ENCODE measurements around the gene ELN.
"Not testable (repeated sequence)": the region's sequence is repeated elsewhere in the genome, so short reads cannot be mapped to it uniquely, and the experiment has no call there.

ELN gene

DNA sequence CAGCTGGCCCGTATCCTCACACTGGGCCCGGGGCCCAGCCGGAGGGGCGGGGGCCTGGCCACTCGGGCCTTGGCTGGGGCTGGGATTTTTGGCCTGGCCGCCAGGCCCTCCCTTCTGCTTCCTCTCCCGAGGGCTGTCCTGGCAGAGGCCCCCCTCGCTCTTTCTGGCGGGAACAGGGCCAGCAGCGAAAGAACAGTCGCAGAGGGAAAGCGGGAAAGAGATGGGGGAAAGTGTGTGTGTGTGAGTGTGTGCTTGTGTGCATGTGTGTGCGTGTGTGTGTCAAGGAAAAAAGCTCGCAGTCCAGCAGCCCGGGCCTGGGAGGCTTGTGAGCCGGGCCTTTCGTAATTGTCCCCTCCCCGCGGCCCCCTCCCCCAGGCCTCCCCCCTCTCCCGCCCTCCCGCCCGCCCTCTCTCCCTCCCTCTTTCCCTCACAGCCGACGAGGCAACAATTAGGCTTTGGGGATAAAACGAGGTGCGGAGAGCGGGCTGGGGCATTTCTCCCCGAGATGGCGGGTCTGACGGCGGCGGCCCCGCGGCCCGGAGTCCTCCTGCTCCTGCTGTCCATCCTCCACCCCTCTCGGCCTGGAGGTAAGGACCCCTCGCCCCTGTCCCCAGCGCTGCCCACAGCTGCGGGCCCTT, at the start of gene ELN:
TSS of gene ELN (plus strand) at position 491 of the 638 bp plus-strand sequence. CDS start at position 506, 15 bp downstream.
- DNase-seq, result peak; percentile 11

DNA sequence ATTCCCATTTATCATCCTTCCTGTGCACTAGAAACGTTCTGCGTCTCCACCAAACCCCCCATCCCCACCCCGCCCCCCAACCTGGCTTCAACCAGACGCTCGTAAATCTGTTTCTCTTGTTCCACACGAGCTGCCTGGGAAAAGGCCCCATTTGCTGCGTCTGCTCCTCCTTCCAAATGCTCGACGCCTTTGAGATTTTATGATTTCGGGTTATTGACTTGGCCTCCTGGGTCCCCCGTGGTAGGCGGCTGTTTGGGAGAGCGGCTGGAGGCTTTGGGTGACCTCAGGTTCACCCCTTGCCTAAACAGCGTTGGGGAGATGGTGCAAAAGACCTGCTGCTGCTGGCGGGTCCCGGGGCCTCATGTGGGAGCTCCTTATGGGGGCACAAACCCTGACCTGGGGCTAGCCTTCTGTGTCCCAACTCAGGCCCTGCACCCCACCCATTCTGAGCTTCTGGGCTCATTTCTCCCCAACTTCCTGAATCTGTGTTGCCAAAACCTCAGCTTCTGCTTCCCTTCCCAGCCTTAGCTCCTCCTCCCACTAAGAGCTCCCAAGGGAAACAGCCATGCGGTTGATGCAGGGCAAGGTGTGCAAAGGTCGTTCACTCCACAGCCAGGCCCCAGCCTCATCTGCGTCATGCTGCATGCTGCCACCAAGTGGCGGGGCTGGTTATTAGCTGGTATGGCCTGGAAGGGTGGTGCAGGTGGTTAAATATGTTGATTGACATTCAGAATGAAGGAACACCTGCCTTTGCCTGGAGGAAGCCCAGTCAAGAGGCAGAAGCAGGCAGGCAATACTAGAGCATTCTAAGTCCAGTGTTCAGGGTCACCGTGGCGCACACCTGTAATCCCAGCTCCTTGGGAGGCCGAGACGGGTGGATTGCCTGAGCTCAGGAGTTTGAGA, 49.1 kb upstream of the ELN start:
- DNase-seq, result no peak

DNA sequence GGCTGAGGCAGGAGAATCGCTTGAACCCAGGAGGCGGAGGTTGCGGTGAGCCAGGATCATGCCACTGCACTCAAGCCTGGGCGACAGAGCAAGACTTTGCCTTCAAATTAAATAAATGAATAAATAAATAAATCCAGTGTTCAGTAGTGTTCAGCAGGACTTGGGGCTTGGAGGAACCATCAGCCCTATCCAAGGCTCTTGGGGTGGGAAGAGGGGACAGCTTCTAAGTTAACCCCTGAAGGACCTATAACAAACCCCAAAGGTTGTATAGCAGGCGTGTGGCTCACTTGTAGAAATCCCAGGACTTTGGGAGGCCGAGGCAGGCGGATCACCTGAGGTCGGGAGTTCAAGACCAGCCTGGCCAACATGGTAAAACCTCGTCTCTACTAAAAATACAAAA, 48.3 kb upstream of the ELN start:
- DNase-seq, result not testable (repeated sequence)

DNA sequence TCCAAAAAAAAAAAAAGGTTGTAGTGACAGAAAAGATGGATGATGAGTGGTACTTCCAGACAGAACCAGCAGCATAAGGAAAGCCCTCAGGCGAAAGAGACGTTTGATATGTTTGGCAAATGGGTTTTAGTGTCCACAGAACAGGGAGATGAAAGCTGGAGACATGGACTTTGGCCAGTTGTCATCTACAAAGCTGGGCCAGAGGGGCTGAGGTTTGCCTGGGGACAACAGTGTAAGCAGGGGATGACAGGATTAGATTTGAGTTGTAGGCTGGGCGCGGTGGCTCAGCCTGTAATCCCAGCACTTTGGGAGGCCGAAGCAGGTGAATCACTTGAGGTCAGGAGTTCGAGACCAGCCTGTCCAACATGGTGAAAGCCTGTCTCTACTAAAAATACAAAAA, 47.8 kb upstream of the ELN start:
- no peak for DNase-seq

- DNase-seq, result no peak
Observed at GRCh38 chr7:73981933-73982332, 46.0 kb upstream of the ELN start.

GRCh38 chr7:73983437-73984164, 44.4 kb upstream of the ELN start:
- no peak for DNase-seq

DNA sequence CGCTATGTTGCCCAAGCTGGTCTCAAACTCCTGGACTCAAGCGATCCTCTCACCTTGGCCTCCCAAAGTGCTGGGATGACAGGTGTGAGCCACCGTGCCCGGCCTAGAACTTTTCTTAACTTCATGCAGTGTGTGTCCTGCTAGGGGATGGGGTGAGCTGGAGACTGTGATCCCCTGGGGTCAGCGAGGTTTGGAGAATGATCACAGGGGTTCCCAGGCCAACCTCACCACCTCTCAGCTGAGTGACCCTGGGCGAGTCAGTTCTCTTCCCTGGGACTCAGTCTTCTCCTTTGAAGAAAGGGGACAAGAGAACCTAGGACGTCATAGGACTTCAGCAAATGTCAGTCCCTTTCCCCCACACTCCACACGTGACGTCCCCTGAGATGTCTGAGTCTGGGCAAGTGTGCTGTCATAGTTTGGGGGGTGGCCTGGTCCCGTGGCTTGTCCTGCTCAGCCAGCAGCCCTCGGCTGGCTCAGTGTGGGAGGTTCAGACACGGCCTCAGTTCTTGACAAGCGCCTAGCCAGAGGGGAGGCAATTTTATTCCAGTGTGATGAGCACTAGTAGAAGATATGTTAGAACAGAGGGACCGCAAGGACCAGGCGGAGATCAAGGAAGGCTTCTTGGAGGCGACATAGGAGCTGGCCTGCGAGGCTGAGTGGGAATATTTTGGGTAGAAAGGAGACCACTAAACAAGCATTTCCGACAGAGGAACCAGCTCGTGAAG, 43.3 kb upstream of the ELN start:
- DNase-seq, result no peak

DNA sequence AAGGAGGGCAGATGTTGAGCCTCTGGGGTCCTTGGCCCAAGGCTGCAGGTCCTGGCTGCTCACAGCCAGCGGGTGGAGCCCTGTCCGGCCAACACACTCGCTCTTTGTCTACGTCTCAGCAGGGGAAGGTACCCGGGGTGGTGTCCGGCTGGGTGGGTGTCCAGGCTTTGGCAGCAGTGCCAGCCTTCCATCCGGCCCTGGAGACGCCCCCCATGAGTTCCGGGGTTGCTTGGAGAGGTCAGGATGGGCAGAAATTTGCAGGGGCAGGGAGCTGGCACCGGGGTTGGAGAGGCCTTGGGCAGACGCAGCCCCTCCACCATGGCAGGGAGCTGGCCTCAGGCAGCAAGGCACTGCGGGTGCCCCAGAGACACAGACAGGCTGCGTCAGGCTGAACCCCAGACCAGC, 42.2 kb upstream of the ELN start:
- DNase-seq, result no peak

- DNase-seq, result no peak
Observed at GRCh38 chr7:73986158-73986631, 41.8 kb upstream of the ELN start.

DNA sequence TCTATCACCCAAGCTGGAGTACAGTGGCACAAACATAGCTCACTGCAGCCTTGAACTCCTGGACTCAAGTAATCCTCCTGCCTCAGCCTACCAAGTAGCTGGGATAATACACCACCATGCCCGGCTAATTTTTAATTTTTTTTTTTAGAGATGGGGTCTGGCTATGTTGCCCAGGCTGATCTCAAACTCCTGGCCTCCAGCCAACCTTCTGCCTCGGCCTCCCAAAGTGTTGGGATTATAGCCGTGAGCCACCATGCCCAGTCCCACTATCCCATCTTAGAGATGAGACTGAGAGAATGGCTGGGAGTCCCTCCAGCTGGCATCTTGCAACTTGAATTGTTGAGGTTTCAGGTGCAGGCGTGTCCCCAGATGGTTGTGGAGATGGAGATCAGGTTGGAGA, 40.7 kb upstream of the ELN start:
- no peak for DNase-seq

DNA sequence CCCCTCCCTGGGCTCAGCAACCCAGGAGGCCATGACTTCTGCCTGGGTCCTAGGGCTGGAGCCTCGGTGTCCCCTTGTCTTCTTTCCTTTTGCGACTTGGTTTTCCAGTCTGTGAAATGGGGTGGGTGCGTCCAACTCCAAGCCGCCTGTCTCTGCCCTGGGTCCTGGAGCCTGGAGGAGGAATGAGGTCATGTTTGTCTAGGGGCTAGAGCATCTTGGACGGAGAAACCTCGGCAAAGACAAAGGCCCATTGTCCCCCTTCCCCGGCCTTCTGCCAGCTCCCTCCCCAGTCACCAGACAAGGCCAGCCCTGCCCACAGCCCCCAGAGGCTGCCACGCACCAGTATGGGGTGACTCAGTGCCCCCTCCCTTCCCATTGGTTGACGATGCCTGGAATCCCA, 39.8 kb upstream of the ELN start:
- DNase-seq, result no peak

DNA sequence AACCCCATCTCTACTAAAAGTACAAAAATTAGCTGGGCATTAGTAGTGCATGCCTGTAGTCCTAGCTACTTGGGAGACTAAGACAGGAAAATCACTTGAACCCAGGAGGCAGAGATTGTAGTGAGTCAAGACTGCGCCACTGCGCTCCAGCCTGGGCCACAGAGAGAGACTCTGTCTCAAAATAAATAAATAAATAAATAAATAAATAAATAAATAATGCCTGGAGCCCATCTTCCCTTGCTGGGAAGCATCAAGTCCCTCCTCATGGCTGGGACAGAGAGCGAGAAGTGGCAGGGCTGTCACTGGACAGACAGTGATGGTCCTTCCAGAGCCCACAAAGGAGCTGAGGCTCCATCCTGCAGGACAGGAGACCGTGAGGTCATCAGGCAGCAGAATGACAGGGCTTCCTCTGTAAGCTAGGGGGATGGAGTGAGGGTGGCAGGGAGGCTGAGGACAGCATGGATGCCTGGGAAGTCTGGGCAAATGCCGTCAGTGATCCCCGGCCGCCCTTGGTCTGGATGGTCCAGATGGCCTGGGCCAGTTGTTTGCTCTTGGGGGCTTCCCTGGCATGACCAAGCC, 36.4 kb upstream of the ELN start:
- no peak for DNase-seq

DNA sequence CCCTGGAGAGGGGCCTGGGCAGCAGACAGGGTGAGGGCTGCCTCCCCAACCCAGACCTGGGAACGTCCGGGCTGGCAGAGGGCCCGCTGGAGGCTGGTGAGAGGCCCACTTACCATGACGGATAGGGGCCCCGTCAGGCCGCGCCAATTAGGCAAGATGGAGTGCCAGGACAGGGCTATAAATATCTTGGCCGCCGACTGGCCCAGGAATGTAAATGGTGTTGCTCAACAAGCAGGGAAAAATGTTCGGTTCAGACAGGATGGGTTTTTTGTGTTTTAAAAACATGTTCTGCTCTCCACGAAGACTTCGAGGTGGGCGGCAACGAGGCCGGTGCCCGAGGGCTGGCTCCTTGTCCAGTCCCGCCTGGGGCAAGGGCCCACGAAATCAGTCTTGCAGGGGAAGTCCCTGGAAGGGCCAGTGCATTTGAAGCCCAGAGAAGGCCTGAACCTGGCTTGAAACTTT, 35.8 kb upstream of the ELN start:
- DNase-seq, result no peak

- DNase-seq, result no peak
Observed at GRCh38 chr7:73994023-73994422, 34.0 kb upstream of the ELN start.

DNA sequence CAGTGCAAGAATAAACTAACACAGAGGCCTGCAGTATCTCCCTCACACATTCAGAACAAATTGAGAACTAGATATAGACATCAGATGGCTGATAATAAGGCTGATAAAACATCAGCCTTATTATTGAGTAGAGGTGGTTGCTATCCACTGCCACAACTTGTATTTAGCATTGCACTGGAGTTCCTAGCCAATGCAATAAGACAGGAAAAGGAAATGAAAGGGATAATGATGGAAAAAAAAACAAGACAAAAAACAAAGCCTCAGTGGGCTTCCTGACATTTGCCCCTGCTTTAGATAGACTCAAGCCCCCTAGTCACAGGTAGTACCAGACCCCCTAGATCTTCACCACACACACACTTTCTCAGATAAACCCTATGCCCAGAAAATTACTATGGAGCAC, 33.2 kb upstream of the ELN start:
- no peak for DNase-seq

GRCh38 chr7:73995330-73995729, 32.6 kb upstream of the ELN start:
- DNase-seq, result no peak

DNA sequence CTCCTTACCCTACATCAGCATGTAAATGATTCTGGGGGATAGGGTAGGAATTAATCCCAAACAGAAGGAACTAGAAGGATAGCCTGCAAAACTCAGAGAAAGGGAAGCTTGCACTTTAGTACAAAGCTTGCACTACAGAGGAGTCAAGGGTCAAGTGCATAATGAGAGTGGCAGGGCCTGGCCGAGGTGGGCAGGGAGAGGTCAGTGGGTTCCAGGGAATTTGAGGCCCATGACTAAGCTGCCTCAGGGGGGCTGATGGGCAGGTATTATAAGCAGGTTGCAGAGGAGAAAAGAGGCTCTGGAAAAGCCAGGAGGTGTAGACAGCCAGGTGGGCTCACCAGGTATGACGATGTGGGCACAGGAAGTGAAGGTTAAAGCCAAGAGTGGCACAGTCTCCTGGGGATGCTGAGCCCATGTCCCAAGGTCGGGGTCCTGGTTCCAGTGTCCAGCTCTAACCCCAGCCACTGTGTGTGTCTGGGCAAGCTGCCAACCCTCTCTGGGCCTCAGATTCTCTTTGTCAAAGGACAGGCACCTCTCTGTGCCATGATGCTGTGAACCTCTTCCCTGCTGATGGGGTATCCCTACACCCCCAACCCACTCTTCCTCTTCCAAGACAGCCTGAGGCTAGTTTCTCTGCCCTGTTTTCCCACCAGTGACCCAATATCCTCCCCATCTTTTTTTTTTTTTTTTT, 32.0 kb upstream of the ELN start:
- DNase-seq, result no peak

DNA sequence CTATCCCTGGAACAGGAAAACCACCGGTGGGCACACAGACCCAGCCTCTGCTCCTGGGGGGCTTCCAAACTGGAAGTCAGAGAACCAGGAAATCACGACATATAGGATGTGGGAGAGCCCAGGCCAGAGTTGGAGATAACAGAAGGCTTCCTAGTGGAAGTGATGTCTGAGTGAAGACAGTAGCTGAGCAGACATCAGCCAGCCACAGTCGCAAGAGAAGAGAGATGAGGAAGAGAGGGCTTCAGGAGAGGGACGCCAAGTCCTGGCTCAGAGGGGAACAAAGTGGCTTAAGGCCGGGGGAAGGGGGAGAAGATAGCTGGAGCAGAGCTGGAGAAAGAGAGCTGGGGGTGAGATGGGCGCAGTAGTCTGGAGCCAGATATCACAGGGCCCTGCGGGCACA, 30.9 kb upstream of the ELN start:
- no peak for DNase-seq

- DNase-seq, result peak; percentile 4
Observed at GRCh38 chr7:73999664-74000435, 28.1 kb upstream of the ELN start.

- DNase-seq, result no peak
Observed at GRCh38 chr7:74000489-74001149, 27.4 kb upstream of the ELN start.

DNA sequence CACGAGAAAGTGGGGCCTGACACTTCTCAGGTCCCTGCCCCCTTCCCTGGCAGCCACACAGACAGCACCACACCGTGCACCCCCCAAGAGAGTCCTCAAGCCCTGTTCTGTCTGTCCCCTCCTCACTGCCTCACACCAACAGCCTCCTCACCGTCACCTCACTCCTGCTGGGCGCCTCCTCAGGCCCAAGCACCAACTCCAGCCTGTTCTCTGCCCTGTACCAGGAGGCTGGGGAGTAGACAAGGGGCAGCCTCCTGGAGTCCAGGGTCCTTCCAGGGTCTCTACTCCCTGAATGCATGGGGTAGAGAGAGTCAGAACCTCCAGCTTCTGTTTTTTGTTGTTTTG, 26.9 kb upstream of the ELN start:
- DNase-seq, result no peak
